ENCODE data around the gene SLF1. TPM values are rescaled to one million over a fixed set of nuclear protein-coding genes. Genes with fewer than 3 reads are reported as not detected.

SLF1 gene
- polyA plus RNA-seq, 1 donor = 9.5 TPM

DNA sequence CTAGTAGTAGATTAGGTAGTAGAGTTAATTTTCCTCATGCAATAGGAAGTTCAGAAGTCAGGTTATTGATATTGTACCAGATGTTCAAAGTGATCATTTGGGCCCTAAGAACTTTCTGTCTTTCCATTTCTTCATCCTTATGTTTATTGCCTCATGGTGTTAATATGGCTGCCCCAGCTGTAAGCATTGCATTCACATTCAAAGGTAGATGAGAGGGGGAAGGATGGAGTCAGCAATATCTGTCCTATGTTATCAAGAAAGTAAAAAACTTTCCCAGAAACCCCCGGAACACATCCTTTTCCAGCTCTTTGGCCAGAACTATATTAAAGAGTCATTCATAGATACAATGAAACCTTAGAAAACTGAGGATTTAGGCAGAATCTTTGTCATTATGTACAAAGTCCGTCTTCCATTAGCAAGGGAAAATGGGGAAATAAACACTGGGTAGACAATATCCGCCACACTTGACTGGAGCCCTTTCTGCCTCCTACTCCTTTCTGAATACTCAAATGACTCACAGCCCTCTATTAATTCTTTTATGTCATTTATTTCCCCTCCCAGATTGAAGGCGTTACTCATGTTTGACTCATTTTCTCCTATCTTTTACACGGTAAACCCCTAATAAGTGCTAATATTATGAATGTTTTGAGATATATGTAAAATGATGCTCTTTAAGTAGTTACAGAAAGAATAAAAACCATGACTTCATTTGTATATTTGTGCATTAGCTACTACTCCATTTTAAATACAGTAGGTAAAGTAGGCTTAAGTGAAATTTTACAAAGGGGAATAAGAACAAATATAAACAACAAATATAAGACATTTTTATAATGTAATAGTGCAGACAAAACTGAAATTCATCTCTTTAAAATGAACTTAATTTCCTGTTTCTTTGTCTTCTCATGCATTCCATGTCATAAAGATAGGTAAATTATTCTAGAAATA is 127.6 kb downstream of the SLF1 start:
- Histone ChIP-seq H3K27me3 (ENCODE audit: control insufficient read depth, insufficient read depth, low read length) (no peaks in the 10 kb centered on the region), H3K4me3 (ENCODE audit: low read length) (no peak overlapping the region), H3K4me1 (ENCODE audit: control insufficient read depth, insufficient read depth, low read length) (no peaks in the 10 kb centered on the region), H3K36me3 (ENCODE audit: control insufficient read depth, insufficient read depth, low read length) (no peaks in the 10 kb centered on the region), H3K9me3 (ENCODE audit: control insufficient read depth, low read depth, low read length) (no peaks in the 10 kb centered on the region), H3K27ac (ENCODE audit: low read length) (no peak overlapping the region)
- WGBS (ENCODE audit: insufficient coverage, low lambda C conversion rate) = 100% methylated on average over 1 of the region's 5 CpGs
- DNase-seq = no peak

DNA sequence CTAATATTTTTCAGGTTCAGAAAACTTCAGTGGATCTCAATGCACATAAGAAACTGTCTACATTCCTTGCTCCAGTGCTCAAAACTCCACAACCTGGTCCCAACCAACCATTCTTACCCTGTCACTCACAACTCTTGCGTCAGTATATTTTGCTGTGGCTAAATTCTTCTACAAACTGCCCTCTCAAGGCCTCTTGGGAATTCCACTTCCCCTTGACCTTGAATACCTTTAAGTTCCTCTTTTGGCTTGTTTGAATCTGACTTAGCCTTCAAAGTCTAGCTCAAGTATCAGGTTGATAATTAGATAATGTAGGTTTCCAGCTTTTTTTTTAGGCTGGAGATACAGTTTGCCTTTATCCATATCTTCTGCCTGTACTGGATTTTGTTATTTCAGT is 128.3 kb downstream of the SLF1 start:
- H3K27ac ChIP-seq (ENCODE audit: low read length) = no peak overlapping the region
- no peak for DNase-seq
- no peaks in the 10 kb centered on the region for H3K27me3 ChIP-seq (ENCODE audit: control insufficient read depth, insufficient read depth, low read length)
- no CpG with 5 or more reads among the region's 1 CpG for WGBS (ENCODE audit: insufficient coverage, low lambda C conversion rate)
- H3K4me1 ChIP-seq (ENCODE audit: control insufficient read depth, insufficient read depth, low read length) = no peaks in the 10 kb centered on the region
- no peaks in the 10 kb centered on the region for H3K36me3 ChIP-seq (ENCODE audit: control insufficient read depth, insufficient read depth, low read length)
- H3K4me3 ChIP-seq (ENCODE audit: low read length) = no peak overlapping the region
- H3K9me3 ChIP-seq (ENCODE audit: control insufficient read depth, low read depth, low read length) = no peaks in the 10 kb centered on the region

Other genes starting within 250 kb of the SLF1 start
- 2.8 TPM for gene KIAA0825, start 65 bp upstream of the SLF1 start, polyA plus RNA-seq

Data from large intestine (tissue), 3 donors.